Glutamatergic neuron (in vitro differentiated cells): ENCODE results near the gene CCT6A. TPM values are rescaled to one million over a fixed set of nuclear protein-coding genes. Genes with fewer than 3 reads are reported as not detected.
"Not testable (repeated sequence)": the region's sequence is repeated elsewhere in the genome, so short reads cannot be mapped to it uniquely, and the experiment has no call there.

Source experiments
- DNase-seq: peaks from one replicate; pipeline ENCODE4 v3.0.0; 2022
- H3K27ac Mint-ChIP-seq: one replicate; pipeline ENCODE4 v1.8.0; 2020; ENCODE audit warnings: mild to moderate bottlenecking, mixed read lengths, inconsistent platforms; ENCODE audit not compliant: unreplicated experiment
- H3K27me3 Mint-ChIP-seq: one replicate; pipeline ENCODE4 v1.8.0; 2020; ENCODE audit warnings: mild to moderate bottlenecking, moderate library complexity, mixed read lengths, inconsistent platforms; ENCODE audit not compliant: unreplicated experiment
- H3K36me3 Mint-ChIP-seq: one replicate; pipeline ENCODE4 v1.8.0; 2020; ENCODE audit warnings: mild to moderate bottlenecking, mixed read lengths, inconsistent platforms; ENCODE audit not compliant: unreplicated experiment
- H3K4me1 Mint-ChIP-seq: one replicate; pipeline ENCODE4 v1.8.0; 2020; ENCODE audit warnings: mild to moderate bottlenecking, low read depth, mixed read lengths, inconsistent platforms; ENCODE audit not compliant: unreplicated experiment
- H3K4me3 Mint-ChIP-seq: one replicate; pipeline ENCODE4 v1.8.0; 2020; ENCODE audit warnings: mild to moderate bottlenecking, mixed read lengths, inconsistent platforms; ENCODE audit not compliant: unreplicated experiment
- H3K9me3 Mint-ChIP-seq: one replicate; pipeline ENCODE4 v1.8.0; 2020; ENCODE audit warnings: mild to moderate bottlenecking, moderate library complexity, mixed read lengths, inconsistent platforms; ENCODE audit not compliant: unreplicated experiment
- CTCF ChIP-seq: fragments of 200-600 bp; sonication (generic); IDR thresholded peaks from one replicate; pipeline ENCODE4 v1.5.0; 2021; ENCODE audit not compliant: partially characterized antibody, unreplicated experiment
- total RNA-seq: library from RNA; stranded (reverse); fragmentation: NEBNext Ultra II Directional; extraction: Animal tissue kit (Norgen Biotek cat#: 25700); gene quantifications from one replicate; pipeline ENCODE4 v1.2.1, GENCODE V29; 2021; ENCODE audit not compliant: unreplicated experiment

Gene CCT6A
- total RNA-seq, 1 donor from 2014 or later, result 203 TPM

- no peak for TF ChIP-seq CTCF
- Mint-ChIP-seq H3K27ac (no peak overlapping the region), H3K36me3 (no peaks in the 10 kb centered on the region), H3K27me3 (no peaks in the 10 kb centered on the region), H3K9me3 (no peaks in the 10 kb centered on the region), H3K4me1 (no peaks in the 10 kb centered on the region), H3K4me3 (no peak overlapping the region)
- no peak for DNase-seq
These were observed 32.1 kb upstream of the CCT6A start for GRCh38 chr7:56019501-56019900.

- Mint-ChIP-seq H3K4me1 (no peaks in the 10 kb centered on the region), H3K9me3 (no peaks in the 10 kb centered on the region), H3K27me3 (no peaks in the 10 kb centered on the region), H3K4me3 (no peak overlapping the region), H3K36me3 (peaks cover 4% of the 10 kb centered on the region), H3K27ac (no peak overlapping the region)
- no peak for TF ChIP-seq CTCF
- no peak for DNase-seq
These were observed 28.1 kb upstream of the CCT6A start for GRCh38 chr7:56023500-56023899.

- no peak for TF ChIP-seq CTCF
- H3K4me1 Mint-ChIP-seq, result no peaks in the 10 kb centered on the region
- H3K9me3 Mint-ChIP-seq, result no peaks in the 10 kb centered on the region
- H3K36me3 Mint-ChIP-seq, result peaks cover 4% of the 10 kb centered on the region
- no peak overlapping the region for H3K27ac Mint-ChIP-seq
- no peak overlapping the region for H3K4me3 Mint-ChIP-seq
- DNase-seq, result no peak
- no peaks in the 10 kb centered on the region for H3K27me3 Mint-ChIP-seq
These were observed 25.0 kb upstream of the CCT6A start for GRCh38 chr7:56026538-56026937.

GRCh38 chr7:56028942-56029630 is 22.5 kb upstream of the CCT6A start:
- Mint-ChIP-seq H3K9me3 (peaks cover 2% of the 10 kb centered on the region), H3K36me3 (peaks cover 4% of the 10 kb centered on the region), H3K4me1 (peaks cover 7% of the 10 kb centered on the region), H3K4me3 (no peak overlapping the region), H3K27me3 (no peaks in the 10 kb centered on the region), H3K27ac (no peak overlapping the region)
- no peak for DNase-seq
- no peak for TF ChIP-seq CTCF

GRCh38 chr7:56030340-56030739 is 21.2 kb upstream of the CCT6A start:
- TF ChIP-seq CTCF, result no peak
- H3K36me3 Mint-ChIP-seq, result no peaks in the 10 kb centered on the region

GRCh38 chr7:56031556-56031955 is 20.0 kb upstream of the CCT6A start:
- H3K27ac Mint-ChIP-seq, H3K27me3 Mint-ChIP-seq, H3K9me3 Mint-ChIP-seq, H3K4me1 Mint-ChIP-seq, H3K36me3 Mint-ChIP-seq, DNase-seq: not testable (repeated sequence)
- peak overlapping the region; percentile 28 for H3K4me3 Mint-ChIP-seq

More at GRCh38 chr7:56030340-56030739, 21.2 kb upstream of the CCT6A start:
- H3K9me3 Mint-ChIP-seq, result peaks cover 4% of the 10 kb centered on the region
- H3K4me3 Mint-ChIP-seq, result no peak overlapping the region
- no peak for DNase-seq
- H3K27ac Mint-ChIP-seq, result no peak overlapping the region
- no peaks in the 10 kb centered on the region for H3K27me3 Mint-ChIP-seq
- H3K4me1 Mint-ChIP-seq, result peaks cover 7% of the 10 kb centered on the region

GRCh38 chr7:56032578-56032977 is 19.0 kb upstream of the CCT6A start:
- H3K36me3 Mint-ChIP-seq, DNase-seq, H3K4me1 Mint-ChIP-seq, H3K27me3 Mint-ChIP-seq, H3K27ac Mint-ChIP-seq, H3K9me3 Mint-ChIP-seq: not testable (repeated sequence)
- peak overlapping the region; percentile 57 for H3K4me3 Mint-ChIP-seq
